GM21528 (cell line): ENCODE measurements around the gene MPZL2.

Source experiments
- ATAC-seq: cut with Tn5 transposase; IDR thresholded peaks from one replicate; pipeline ENCODE4 v1.9.1; 2021; ENCODE audit warnings: mild to moderate bottlenecking, moderate library complexity; ENCODE audit not compliant: unreplicated experiment, low FRiP score

Gene MPZL2

DNA sequence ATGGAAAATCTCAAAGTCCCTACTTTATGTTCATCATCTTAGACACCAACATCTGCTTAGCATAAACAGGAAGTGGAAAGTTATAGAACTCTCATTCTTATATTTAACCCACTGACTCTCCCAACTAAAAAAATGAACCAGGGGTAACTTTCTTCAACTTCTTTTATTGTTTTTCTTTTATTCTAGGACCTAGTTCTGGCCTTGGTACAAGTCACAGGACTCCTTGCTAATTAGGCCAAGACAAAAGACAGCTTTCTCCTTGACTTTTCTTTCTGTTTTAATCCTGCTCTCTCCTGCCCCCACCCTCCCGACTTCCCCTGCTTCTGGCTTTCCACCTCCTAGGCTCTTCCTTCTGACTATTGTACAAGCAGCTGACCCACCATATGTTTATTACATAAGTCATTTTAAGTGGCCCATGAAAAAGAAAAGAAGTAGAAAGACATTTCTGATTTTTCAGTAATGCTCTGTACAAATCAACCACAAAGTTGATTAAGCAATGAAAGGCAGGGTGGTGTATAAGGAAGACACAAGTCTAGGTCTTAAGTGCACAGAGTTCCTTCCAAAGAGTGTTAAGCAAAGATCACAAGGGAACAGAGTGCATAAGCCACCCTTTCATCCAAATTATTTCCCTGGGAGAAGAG lies 57.6 kb downstream of the MPZL2 start:
- ATAC-seq = no peak

DNA sequence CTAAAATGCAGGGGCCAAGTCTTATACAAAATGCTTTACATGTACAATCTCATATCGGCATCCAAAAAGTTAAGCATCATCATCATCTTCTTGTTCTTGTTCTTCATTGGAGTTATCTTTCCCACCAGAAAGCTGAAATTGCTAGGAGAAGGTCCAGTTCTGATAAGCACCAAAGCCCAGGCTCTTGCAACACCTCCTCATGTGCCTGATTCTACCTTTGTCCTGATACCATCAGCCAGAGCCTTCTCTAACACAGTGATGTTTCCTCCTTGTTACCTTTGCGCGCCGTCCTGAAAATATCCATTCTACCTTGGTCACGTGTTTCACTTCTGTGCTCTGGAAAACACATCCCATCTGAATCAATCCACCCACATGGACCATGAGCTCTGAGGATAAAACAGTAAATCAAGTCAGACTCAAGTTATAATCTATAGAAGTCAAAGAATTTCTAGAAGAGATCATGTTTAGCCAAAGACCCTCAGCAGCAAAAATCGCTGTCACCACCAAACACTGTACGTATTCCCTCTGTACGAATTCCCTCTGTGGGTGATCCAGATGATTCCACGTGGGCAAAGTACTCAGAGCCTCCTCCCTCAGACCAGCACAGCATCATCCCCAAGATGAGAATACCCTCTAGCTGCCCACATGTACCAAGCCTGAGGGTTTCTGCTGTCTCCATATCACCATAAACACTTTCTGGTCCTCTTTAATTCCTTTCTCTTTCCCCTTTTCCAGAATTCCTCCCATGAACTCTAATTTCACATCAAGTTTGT lies 58.3 kb downstream of the MPZL2 start:
- no peak for ATAC-seq
